RWPE1 (cell line): ENCODE measurements around the gene NYAP2.

Source experiments
- CTCF ChIA-PET: fragments of 350-600 bp; sonication (Branson Sonifier 250); formaldehyde crosslinking; extraction: SDS; loops from one replicate; lab custom pipeline; 2021; lab: Yijun Ruan, JAX
- POLR2A ChIA-PET: fragments of 400-600 bp; formaldehyde crosslinking; extraction: SDS; loops from one replicate; lab custom pipeline; 2020; ENCODE audit warnings: antibody characterized with exemption; ENCODE audit not compliant: low non-redundant PET; lab: Yijun Ruan, JAX
- DNase-seq: peaks from one replicate; pipeline ENCODE4 v3.0.0; 2012; ENCODE audit warnings: low spot score
- H3K27ac ChIP-seq: fragments of 450-650 bp; 2 replicates; pipeline ENCODE4 v1.5.1; 2017
- CTCF ChIP-seq: fragments of 450-650 bp; conservative IDR thresholded peaks from 2 replicates; pipeline ENCODE4 v1.5.1; 2017; ENCODE audit warnings: low read depth, mild to moderate bottlenecking

NYAP2 gene

GRCh38 chr2:225558399-225559071, 159.0 kb downstream of the NYAP2 start:
- H3K27ac ChIP-seq: no peak overlapping the region
- ChIA-PET POLR2A (no interaction called here), CTCF (interaction anchor here (0.6 to 1.0 kb wide), 3 partner anchors 14 to 435 kb away, joined by 3 to 7 read pairs (median 3); no protein-coding TSS in a partner anchor)
- no peak for DNase-seq
- no peak for TF ChIP-seq CTCF

- H3K27ac ChIP-seq: no peak overlapping the region
- no peak for TF ChIP-seq CTCF
- CTCF ChIA-PET: interaction anchor here (0.7 kb wide), 1 partner anchor 165 kb away, joined by 3 read pairs; no protein-coding TSS in a partner anchor
- DNase-seq: no peak
- POLR2A ChIA-PET: no interaction called here
These were observed 159.5 kb downstream of the NYAP2 start for GRCh38 chr2:225559072-225559415.

- H3K27ac ChIP-seq: no peak overlapping the region
- no peak for DNase-seq
- CTCF ChIA-PET: interaction anchor here (0.7 kb wide), 1 partner anchor 11 kb away, joined by 3 read pairs; no protein-coding TSS in a partner anchor
- no peak for TF ChIP-seq CTCF
- POLR2A ChIA-PET: no interaction called here
These were observed 167.3 kb downstream of the NYAP2 start for GRCh38 chr2:225566798-225567197.

- no peak overlapping the region for H3K27ac ChIP-seq
- CTCF ChIA-PET: no interaction called here
- POLR2A ChIA-PET: no interaction called here
- no peak for TF ChIP-seq CTCF
- no peak for DNase-seq
These were observed 170.5 kb downstream of the NYAP2 start for GRCh38 chr2:225569995-225570394.

- DNase-seq: no peak
- CTCF ChIA-PET: no interaction called here
- no peak overlapping the region for H3K27ac ChIP-seq
- POLR2A ChIA-PET: no interaction called here
- no peak for TF ChIP-seq CTCF
These were observed 174.1 kb downstream of the NYAP2 start for GRCh38 chr2:225573603-225574002.

- ChIA-PET CTCF (no interaction called here), POLR2A (no interaction called here)
- DNase-seq: no peak
- H3K27ac ChIP-seq: no peak overlapping the region
- no peak for TF ChIP-seq CTCF
These were observed 175.2 kb downstream of the NYAP2 start for GRCh38 chr2:225574582-225575138.
